Measurements from ENCODE around the gene WDR89.

WDR89 gene

GRCh38 chr14:63677891-63678379 lies 36.3 kb upstream of the WDR89 start:
- no peak overlapping the region for H3K4me3 ChIP-seq (ENCODE audit: low read depth, low read length)

GRCh38 chr14:63676615-63677014 lies 34.9 kb upstream of the WDR89 start:
- TF ChIP-seq CTCF (IDR thresholded peaks at IDR 0.05; ENCODE audit: control insufficient read depth, extremely low read depth, insufficient read depth), result no peak
- peak; percentile 95 for DNase-seq (ENCODE audit: low read depth)
- no peak overlapping the region for H3K4me3 ChIP-seq (ENCODE audit: low read depth, low read length)

More at GRCh38 chr14:63677891-63678379, 36.3 kb upstream of the WDR89 start:
- TF ChIP-seq CTCF (IDR thresholded peaks at IDR 0.05; ENCODE audit: control insufficient read depth, extremely low read depth, insufficient read depth), result no peak
- DNase-seq (ENCODE audit: low read depth), result peak; percentile 99

- no peak for TF ChIP-seq CTCF (IDR thresholded peaks at IDR 0.05; ENCODE audit: control insufficient read depth, extremely low read depth, insufficient read depth)
- no peak for DNase-seq (ENCODE audit: low read depth)
- H3K4me3 ChIP-seq (ENCODE audit: low read depth, low read length), result no peak overlapping the region
These were observed 32.3 kb upstream of the WDR89 start for GRCh38 chr14:63673886-63674497.

- no peak for DNase-seq (ENCODE audit: low read depth)
- H3K4me3 ChIP-seq (ENCODE audit: low read depth, low read length), result no peak overlapping the region
- TF ChIP-seq CTCF (IDR thresholded peaks at IDR 0.05; ENCODE audit: control insufficient read depth, extremely low read depth, insufficient read depth), result no peak
These were observed 31.6 kb upstream of the WDR89 start for GRCh38 chr14:63673255-63673654.

- H3K4me3 ChIP-seq (ENCODE audit: low read depth, low read length), result no peak overlapping the region
- DNase-seq (ENCODE audit: low read depth), result no peak
- TF ChIP-seq CTCF (IDR thresholded peaks at IDR 0.05; ENCODE audit: control insufficient read depth, extremely low read depth, insufficient read depth), result no peak
These were observed 30.9 kb upstream of the WDR89 start for GRCh38 chr14:63672417-63673180.

GRCh38 chr14:63671987-63672386 lies 30.3 kb upstream of the WDR89 start:
- TF ChIP-seq CTCF (IDR thresholded peaks at IDR 0.05; ENCODE audit: control insufficient read depth, extremely low read depth, insufficient read depth), result no peak
- no peak overlapping the region for H3K4me3 ChIP-seq (ENCODE audit: low read depth, low read length)
- DNase-seq (ENCODE audit: low read depth), result no peak
